AG20443 (cell line): ENCODE results near the gene PIEZO1.
A peak's percentile ranks its signal among the peaks of the same experiment; 100 is the strongest.

Experiments
- DNase-seq: peaks from one replicate; pipeline ENCODE4 v3.0.0; 2012; ENCODE audit warnings: low spot score, mixed read lengths

PIEZO1 gene

GRCh38 chr16:88733630-88734360, 51.2 kb downstream of the PIEZO1 start:
- DNase-seq = no peak

GRCh38 chr16:88732961-88733294, 52.1 kb downstream of the PIEZO1 start:
- DNase-seq = no peak

- DNase-seq = no peak
These were observed 52.7 kb downstream of the PIEZO1 start for GRCh38 chr16:88732172-88732960.

GRCh38 chr16:88731699-88732098, 53.3 kb downstream of the PIEZO1 start:
- peak; percentile 71 for DNase-seq

GRCh38 chr16:88730632-88731607, 54.1 kb downstream of the PIEZO1 start:
- no peak for DNase-seq

- no peak for DNase-seq
These were observed 57.1 kb downstream of the PIEZO1 start for GRCh38 chr16:88727871-88728270.

GRCh38 chr16:88726981-88727380, 58.0 kb downstream of the PIEZO1 start:
- no peak for DNase-seq

GRCh38 chr16:88726408-88726749, 58.6 kb downstream of the PIEZO1 start:
- DNase-seq = no peak

GRCh38 chr16:88725609-88726407, 59.2 kb downstream of the PIEZO1 start:
- DNase-seq = no peak

- DNase-seq = no peak
These were observed 60.0 kb downstream of the PIEZO1 start for GRCh38 chr16:88724855-88725555.

- DNase-seq = no peak
These were observed 61.1 kb downstream of the PIEZO1 start for GRCh38 chr16:88723911-88724310.

- DNase-seq = no peak
These were observed 61.5 kb downstream of the PIEZO1 start for GRCh38 chr16:88723507-88723887.

- DNase-seq = no peak
These were observed 62.1 kb downstream of the PIEZO1 start for GRCh38 chr16:88722784-88723506.

- DNase-seq = no peak
These were observed 62.9 kb downstream of the PIEZO1 start for GRCh38 chr16:88721815-88722755.

- no peak for DNase-seq
These were observed 63.8 kb downstream of the PIEZO1 start for GRCh38 chr16:88721236-88721635.

- DNase-seq = no peak
These were observed 64.5 kb downstream of the PIEZO1 start for GRCh38 chr16:88720396-88720970.

GRCh38 chr16:88719933-88720296, 65.1 kb downstream of the PIEZO1 start:
- DNase-seq = no peak

- no peak for DNase-seq
These were observed 65.6 kb downstream of the PIEZO1 start for GRCh38 chr16:88719267-88719932.
